22Rv1 (cell line): Measurements from ENCODE around the gene H3-3A.

ENCODE experiments used
- H3K27ac ChIP-seq: fragments of 450-650 bp; 2 replicates; pipeline ENCODE4 v1.5.1; 2017
- CTCF ChIP-seq: fragments of 450-650 bp; IDR thresholded peaks from 2 replicates; pipeline ENCODE4 v1.5.1; 2017; ENCODE audit warnings: mild to moderate bottlenecking
- ZFX ChIP-seq: fragments of 450-650 bp; IDR thresholded peaks from 2 replicates; pipeline ENCODE4 v1.6.1; 2017; ENCODE audit warnings: antibody characterized with exemption, borderline replicate concordance

Gene H3-3A

GRCh38 chr1:226116673-226117072 is 54.2 kb downstream of the H3-3A start:
- TF ChIP-seq CTCF, result no peak
- TF ChIP-seq ZFX, result no peak
- H3K27ac ChIP-seq, result peak overlapping the region; percentile 61; the same call in 1 of the 2 replicates

GRCh38 chr1:226117330-226117729 is 54.8 kb downstream of the H3-3A start:
- TF ChIP-seq CTCF, result no peak
- no peak for TF ChIP-seq ZFX
- H3K27ac ChIP-seq, result no peak overlapping the region

- H3K27ac ChIP-seq, result no peak overlapping the region
- no peak for TF ChIP-seq CTCF
Observed at GRCh38 chr1:226118357-226118756, 55.8 kb downstream of the H3-3A start.

- TF ChIP-seq CTCF, result no peak
- no peak for TF ChIP-seq ZFX
- H3K27ac ChIP-seq, result no peak overlapping the region
Observed at GRCh38 chr1:226119169-226119568, 56.7 kb downstream of the H3-3A start.

- no peak overlapping the region for H3K27ac ChIP-seq
- no peak for TF ChIP-seq CTCF
- no peak for TF ChIP-seq ZFX
Observed at GRCh38 chr1:226120398-226120797, 57.9 kb downstream of the H3-3A start.

- TF ChIP-seq CTCF (no peak), ZFX (no peak)
- H3K27ac ChIP-seq, result peak overlapping the region; percentile 100
Observed at GRCh38 chr1:226121049-226121586, 58.6 kb downstream of the H3-3A start.
